NCI-H2107 treated with DMSO at 0.1 percent for 48 hours (cell line): ENCODE results near the gene SCART1.
"Not testable (repeated sequence)": the region's sequence is repeated elsewhere in the genome, so short reads cannot be mapped to it uniquely, and the experiment has no call there.

Source experiments
- DNase-seq: peaks from one replicate; lab custom pipeline; 2025; ENCODE audit not compliant: unreplicated experiment; lab: John Stamatoyannopoulos, UW

The SCART1 gene

DNA sequence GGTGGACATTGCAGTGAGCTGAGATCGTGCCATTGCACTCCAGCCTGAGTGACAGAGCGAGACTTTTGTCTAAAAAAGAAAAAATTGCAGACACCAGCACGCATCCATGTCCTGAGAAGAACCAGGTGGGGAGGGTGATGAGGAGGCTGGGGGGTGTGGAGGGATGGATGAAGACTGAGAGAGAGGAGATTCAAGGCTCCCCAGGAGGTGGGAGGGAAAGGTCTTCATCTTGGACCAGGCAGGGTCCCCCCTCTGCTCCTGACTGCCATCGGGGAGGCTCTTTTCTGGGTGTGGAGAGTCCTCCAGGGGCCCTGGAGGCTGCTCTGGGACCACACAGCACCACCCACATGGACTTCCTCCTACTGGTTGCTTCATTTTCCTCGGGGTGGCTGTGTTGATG lies 1.5 kb downstream of the SCART1 start:
- DNase-seq, result no peak

DNA sequence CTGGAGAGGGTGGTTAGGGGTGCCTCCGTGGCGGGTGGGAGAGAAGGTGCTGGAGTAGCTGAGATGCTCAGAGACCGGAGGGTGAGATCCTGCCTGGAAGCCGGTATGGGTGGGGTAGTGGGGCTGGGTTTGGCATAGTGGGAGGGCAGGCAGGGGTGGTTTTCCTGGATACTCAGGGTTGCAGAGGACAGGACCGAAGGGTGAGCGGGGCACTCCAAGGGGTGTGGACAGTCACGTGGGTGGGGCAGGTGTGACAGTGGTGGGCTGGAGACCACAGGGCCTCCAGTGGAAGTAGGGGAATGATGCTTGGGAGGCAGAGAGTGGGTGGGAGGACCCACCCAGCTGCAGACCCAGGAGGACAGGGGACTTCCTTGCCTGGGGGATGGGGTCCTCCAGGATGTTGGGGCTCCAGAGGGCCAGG lies 1.9 kb downstream of the SCART1 start:
- no peak for DNase-seq

DNA sequence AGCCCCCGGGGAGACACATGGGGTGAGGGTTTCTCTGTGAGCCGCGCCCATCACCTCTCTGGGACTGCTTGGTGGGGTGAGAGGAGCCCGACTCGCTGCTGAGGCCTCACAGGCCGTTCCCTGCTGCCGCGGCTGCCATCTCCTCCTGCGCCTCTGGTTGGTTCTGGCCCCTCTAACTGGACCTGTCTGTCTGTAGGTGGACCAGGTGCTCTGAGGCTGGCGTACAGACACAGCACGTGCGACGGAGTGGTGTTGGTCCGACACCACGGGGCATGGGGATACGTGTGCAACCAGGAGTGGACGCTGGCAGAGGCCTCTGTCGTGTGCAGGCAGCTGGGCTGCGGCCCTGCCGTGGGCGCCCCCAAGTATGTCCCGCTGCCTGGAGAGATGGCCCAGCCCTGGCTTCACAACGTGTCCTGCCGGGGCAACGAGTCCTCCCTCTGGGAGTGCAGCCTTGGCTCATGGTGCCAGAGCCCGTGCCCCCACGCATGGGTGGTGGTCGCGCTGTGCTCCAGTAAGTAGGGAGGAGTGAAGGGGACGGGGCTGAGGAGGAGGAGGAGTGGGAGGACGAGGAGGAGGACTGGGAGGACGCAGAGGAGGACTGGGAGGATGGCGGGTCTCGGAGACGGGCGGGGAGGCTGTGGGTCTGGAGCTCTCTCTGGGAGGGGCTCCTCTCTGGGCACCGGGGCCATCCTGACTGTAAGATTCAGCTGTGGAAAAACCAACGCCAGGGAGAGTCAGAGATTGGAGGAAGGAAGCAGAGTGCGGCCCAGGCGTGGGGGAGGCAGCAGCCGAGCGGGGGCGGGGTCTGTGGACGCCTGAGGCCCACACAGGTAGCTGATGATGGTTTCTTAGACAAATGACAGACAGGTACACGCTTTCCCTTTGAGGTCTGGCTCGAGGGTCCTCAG lies 2.6 kb downstream of the SCART1 start:
- no peak for DNase-seq

DNA sequence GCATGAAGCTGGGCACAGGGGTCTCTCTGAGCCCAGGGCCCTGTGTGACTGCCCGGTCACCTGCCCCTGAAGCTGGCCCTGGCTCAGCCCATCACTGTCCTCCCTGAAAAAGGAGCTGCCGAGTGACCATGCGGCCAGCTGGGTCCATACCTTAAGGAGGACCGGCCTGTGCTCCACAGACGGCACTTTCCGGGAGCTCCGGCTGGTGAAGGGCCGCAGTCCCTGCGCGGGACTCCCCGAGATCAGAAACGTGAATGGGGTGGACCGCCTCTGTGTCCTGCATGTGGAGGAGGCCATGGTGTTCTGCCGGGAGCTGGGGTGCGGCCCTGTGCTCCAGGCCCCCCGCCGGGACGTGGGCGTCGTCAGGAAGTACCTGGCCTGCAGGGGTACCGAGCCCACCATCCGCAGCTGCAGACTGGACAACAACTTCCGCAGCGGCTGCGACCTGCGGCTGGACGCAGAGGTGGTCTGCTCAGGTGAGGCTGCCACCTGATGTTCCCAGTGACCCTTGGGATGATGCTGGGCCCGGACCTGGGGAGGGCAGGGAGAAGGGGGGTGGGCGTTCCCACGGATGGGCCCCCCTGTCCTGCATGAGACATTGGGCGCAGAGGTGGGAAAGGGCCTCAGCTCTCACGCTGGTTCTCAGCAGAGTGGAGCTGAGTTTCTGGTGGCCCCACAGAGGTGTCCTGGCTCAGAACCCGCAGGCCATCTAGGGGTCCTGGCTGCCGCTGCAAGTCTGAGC lies 3.5 kb downstream of the SCART1 start:
- no peak for DNase-seq

DNA sequence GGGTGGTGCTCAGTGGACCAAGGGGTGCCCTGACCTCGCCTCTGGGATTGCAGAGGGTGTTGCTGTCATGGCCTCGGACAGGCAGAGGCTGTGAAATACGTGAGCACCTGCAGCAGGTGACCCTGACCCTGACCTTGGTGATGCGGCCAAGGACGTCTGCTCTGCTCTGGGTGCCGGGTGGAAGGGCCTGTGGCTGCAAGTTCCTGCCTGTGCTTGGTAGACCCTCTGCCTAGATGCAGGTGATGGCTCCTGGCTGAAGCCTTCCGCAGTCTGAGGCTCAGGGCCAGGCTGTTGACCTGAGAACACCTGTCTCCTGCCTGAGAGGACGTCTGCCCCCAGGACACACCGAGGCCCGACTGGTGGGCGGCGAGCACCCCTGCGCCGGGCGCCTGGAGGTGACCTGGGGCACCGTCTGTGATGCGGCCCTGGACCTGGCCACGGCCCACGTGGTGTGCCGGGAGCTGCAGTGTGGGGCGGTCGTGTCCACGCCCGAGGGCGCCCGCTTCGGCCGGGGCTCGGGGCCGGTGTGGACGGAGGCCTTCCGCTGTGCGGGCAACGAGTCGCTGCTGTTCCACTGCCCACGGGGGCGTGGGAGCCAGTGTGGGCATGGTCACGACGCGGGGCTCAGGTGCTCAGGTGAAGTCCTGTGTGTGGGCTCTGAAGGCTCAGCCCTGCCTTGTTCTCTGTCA lies 4.4 kb downstream of the SCART1 start:
- no peak for DNase-seq

DNA sequence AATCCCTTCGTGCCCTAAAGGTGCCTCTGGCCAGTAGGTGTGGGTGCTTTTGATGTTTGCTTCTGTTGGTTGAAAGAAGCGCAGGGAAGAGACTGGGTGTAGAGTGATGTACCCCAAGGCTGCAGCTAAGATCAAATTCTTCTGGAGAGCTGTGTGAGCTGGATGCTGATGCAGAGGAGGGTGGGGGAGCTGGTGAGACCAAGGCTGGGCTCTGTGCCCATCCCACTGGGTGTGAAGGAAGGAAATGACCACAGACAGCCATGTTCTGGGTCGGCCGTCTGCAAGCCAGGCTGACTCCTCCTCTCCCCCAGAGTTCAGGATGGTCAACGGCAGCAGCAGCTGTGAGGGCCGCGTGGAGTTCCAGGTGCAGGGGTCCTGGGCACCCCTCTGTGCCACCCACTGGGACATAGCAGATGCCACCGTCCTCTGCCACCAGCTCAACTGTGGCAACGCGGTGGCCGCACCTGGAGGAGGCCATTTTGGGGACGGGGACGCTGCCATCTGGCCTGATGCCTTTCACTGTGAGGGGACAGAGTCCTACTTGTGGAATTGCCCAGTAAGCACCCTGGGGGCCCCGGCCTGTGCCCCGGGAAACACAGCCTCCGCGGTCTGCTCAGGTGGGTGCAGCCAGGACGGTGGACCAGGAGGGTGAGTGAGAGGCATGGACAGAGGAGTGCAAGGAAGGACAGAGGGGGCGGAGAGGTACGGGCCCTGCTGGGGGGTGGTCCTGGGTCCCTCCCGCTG lies 5.1 kb downstream of the SCART1 start:
- no peak for DNase-seq

DNA sequence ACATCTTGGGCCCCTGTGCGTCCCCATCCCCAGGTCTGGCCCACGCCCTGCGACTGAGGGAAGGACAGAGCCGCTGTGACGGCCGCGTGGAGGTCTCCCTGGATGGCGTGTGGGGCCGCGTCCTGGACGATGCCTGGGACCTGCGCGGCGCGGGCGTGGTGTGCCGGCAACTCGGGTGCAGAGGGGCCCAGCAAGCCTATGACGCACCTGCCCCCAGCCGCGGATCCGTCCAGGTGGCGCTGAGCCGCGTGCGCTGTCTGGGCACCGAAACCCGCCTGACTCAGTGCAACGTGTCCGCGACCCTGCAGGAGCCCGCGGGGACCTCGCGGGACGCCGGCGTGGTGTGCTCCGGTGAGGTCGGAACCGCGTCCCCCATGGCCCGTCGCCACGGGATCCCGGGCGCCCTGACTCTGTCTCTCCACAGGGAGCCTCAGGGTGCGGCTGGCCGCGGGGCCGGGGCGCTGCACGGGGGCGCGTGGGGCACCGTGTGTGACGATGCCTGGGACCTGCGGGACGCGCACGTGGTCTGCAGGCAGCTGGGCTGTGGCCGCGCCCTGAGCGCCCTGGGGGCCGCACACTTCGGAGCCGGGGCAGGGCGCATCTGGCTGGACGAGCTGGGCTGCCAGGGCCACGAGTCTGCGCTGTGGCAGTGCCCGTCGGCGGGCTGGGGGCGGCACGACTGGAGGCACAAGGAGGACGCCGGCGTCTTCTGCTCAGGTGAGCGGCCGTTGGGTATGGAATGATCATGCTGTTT lies 5.9 kb downstream of the SCART1 start:
- no peak for DNase-seq

DNA sequence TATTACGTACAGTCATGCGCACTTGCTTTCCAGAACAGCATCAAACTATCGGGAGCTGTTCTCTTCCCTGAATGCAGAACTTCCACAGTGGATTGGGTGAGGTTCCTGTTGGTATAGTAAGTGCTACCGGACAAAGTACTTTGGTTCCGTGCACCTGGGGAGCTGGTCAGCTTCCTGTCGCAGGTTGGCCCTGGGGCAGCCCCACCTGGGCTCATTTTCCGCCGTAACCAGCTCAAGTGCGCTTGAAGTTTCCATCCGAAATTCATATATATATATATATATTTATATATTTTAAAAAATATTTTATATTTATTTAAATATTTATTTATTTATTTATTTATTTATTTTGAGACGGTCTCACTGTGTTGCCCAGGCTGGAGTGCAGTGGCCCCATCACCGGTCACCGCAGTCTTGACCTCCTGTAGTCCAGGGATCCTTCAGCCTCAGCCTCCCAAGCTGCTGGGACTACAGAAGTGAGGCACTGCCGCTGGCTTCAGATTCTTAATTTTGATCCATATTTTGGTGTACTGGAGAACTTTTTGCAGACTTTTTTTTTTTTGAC lies 6.5 kb downstream of the SCART1 start:
- no peak for DNase-seq

DNA sequence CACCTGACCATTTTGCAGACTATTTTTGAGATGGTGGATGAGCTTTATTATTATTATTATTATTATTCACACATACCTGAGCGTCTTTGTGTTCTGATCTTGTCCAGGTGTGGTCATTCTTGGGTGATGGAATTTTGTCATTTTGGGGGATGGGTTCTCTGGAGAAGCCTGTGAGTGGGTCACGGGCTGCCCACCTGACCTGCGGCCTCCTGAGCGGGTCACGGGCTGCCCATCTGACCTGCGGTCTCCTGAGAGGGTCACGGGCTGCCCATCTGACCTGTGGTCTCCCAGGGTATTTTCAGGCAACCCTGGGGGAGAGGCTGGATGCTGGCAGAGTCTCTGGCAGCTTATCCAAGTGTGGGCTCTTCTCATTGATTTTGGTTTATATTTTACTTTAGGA lies 7.3 kb downstream of the SCART1 start:
- no peak for DNase-seq

DNA sequence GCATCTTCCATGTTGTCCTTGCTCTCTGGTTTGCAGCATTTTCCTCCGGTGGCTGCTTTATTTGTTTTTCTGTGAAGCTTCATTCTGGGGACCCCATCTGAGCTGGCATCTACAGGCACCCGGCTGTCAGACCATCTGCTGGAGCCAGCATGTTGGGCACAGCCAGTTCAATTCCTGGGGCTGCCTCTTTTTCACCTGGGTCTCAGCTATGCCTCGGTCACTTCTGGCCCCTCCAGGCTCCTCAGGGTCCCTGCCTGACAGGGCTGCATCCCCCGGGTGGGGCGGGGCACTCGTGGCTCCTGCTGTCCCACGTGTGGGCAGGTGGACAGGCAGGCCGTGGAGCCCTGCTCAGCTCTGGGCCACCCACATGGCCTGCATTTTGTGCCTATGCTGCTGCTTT lies 8.1 kb downstream of the SCART1 start:
- DNase-seq, result no peak

DNA sequence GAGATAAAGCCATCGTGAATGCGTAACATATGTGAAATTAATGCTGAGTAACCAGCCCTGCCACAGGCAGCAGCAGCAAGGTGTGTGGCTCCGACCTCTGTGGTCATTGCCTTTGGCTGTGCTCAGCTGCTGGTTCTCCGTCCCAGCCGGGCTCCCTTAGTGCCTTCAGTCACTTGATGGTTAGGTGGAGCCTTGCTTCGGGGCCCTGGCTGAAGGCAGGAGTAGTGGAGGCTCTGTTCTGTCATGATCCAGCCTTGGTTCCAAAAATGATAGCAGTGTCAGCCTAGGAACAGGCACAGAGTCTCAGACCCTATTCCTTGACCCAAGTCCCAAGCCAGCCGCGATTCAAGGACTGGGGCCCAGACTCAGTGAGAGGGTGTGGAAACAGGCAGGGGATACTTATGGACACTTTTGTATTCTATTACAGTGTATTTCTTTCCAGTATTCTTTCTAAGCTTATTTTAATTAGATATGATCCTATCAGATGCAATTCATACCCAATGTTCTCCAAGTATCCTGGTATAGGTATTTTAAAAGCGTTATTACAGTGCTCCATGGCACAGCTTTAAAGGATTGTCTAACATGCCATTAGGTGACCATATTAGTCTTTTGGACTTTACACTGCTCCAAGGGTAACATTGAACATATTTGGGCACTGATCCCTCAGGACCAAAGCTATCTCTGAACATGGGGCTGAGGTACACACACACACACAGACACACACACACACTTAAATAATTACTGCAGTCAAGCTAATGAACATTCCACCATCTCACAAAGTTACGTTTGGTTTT lies 9.0 kb downstream of the SCART1 start:
- DNase-seq, result no peak

DNA sequence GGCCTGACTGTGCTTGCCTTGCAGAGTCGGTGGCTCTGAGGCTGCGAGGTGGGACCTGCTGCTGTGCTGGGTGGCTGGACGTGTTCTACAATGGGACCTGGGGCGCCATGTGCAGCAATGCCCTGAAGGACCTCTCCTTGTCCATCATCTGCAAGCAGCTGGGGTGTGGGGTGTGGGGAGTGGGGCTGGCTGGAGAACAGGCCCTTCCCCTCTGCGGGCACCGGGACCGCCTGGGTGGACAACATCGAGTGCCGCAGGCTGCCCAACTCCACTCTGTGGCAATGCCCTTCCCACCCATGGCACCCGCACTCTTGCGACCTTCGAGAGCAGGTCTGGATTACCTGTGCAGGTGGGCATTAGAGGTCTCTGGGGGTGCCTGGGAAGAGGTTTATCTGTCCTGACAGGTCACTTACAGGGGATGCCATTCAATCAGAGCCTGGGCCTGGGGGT lies 10.9 kb downstream of the SCART1 start:
- no peak for DNase-seq

DNA sequence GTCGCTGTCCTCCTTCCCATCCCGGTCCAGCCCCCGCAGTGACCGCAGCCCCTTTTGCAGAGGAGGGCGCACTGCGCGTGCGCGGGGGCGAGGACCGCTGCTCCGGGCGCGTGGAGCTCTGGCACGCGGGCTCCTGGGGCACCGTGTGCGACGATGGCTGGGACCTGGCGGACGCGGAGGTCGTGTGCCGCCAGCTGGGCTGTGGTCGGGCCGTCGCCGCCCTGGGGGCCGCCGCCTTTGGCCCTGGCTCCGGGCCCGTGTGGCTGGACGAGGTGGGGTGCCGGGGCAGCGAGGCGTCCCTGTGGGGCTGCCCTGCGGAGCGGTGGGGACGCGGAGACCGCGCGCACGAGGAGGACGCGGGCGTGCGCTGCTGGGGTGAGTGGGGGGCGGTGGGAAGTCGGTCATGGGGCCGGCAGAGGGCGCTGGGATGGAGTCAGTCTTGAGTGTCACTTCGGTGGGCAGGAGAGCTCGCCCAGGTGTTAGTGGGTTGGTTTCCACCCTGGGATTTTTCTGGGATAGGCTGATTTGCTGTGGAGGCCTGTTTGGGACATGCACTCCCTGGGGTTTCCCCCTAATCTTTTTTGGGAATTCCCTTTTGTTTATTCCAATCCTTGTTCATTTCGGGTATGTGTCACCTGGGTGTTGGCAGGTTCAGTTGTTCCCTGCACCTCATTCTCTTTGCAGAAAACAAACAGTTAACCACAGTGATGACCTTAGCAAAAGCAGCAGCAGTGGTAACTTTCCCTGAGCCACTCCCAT lies 11.6 kb downstream of the SCART1 start:
- no peak for DNase-seq

DNA sequence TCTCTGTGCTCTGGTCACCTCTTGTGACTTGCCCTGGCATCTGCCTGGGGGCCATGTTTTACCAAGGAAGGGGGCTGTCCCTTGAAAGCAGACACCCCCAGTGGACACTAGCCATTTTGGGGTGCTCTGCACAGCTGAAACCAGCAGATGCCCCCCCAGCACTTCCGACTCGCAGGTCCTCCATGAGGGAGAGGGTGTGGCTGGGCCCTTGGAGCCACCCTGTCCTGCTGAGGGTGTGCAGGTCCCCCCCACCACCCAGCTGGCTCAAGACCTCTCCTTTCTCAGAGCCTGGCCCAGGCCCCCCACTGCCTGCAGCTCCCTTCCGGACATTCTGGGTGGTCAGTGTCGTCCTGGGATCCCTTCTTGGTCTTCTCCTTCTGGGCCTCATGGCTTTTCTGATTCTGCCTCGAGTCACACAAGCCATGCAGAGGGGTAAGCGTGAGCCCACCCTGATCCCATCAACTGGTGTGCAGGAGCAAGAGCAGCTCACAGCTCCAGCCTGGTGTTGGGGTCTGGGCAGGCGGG lies 12.3 kb downstream of the SCART1 start:
- no peak for DNase-seq

DNA sequence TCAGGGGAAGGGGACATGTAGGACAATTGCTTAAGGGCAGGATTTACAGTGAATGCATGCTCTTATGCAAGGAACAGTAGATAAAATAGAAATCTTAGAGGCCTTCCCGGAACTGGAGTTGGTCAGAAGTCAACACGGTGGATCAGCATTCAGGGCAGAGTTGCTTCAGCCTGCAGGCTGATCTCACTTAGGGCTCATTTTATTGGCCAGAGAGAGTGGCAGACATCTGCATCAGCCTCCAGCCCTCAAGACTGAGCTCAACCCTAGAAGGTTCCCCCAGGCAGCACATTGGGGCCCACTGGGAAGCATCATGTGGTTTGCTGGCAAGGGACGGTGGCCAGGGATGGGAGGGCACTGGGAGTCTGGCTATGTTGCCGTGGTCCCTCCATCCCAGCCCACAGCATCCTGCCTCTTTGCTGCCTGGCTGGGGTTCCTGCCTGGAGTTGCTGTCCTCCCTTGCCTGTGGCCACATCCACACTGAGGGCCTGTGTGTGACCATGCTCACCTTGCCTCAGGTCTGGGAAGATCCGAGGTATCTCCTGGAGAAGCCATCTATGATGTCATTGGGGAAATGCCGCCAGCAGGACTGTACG lies 13.0 kb downstream of the SCART1 start:
- no peak for DNase-seq

DNA sequence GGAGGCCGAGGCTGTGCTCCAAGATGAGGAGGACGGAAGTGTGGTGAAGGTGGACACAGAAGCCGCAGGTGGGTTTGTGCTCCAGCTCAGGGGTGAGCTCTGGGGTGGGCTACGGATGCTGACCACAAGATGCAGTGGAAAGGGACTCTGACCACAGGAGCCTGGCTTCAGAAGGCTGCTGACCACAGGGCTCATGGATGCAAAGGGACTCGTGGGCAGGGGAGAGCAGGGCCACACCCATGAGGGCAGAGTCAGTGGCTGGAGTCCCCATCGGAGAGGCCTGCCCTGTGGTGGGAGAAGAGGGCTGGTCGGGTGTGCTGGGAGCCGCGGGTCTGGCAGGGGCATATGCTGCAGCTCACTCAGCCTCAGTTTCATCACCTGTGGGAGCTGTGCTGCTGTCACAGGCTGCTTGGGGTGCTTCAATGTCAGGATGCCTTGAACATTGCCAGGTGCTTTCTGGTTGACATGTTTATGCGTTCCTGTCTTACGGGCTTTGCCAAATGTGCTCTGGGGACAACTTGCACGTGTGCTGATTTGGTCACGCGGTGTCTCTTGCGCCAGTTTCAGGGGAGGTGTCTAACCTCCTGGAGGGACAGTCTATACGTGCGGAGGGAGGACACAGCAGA lies 13.7 kb downstream of the SCART1 start:
- no peak for DNase-seq

DNA sequence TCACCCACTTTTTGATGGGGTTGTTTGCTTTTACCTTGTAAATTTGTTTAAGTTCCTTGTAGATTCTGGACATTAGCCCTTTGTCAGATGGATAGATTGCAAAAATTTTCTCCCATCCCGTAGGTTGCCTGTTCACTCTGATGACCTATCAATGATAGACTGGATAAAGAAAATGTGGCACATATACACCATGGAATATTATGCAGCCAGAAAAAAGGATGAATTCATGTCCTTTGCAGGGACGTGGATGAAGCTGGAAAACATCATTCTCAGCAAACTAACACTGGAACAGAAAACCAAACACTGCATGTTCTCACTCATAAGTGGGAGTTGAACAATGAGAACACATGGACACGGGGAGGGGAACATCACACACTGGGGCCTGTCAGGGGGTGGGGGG lies 15.5 kb downstream of the SCART1 start:
- not testable (repeated sequence) for DNase-seq
